HG03521 (cell line): ENCODE measurements around the gene MTG1.

Source experiments
- ATAC-seq: cut with Tn5 transposase; IDR thresholded peaks from one replicate; pipeline ENCODE4 v1.9.1; 2021; ENCODE audit warnings: mild to moderate bottlenecking, moderate library complexity; ENCODE audit not compliant: unreplicated experiment

Gene MTG1

GRCh38 chr10:133394064-133394663 lies at the start of gene MTG1:
TSS of gene MTG1 (plus strand) at chr10:133394157. CDS start at chr10:133394221, 64 bp downstream.
- peak; percentile 79 for ATAC-seq

GRCh38 chr10:133344236-133344635 lies 49.7 kb upstream of the MTG1 start:
- ATAC-seq: no peak

GRCh38 chr10:133346413-133346812 lies 47.5 kb upstream of the MTG1 start:
- ATAC-seq: no peak

GRCh38 chr10:133347710-133348517 lies 46.0 kb upstream of the MTG1 start:
- no peak for ATAC-seq

GRCh38 chr10:133349160-133349568 lies 44.8 kb upstream of the MTG1 start:
- no peak for ATAC-seq

GRCh38 chr10:133349577-133350011 lies 44.4 kb upstream of the MTG1 start:
- ATAC-seq: no peak

- ATAC-seq: no peak
Measured at GRCh38 chr10:133350283-133350949, 43.5 kb upstream of the MTG1 start.

- no peak for ATAC-seq
Measured at GRCh38 chr10:133350950-133351329, 43.0 kb upstream of the MTG1 start.

GRCh38 chr10:133351408-133352318 lies 42.3 kb upstream of the MTG1 start:
- ATAC-seq: no peak

- ATAC-seq: no peak
Measured at GRCh38 chr10:133353202-133353959, 40.6 kb upstream of the MTG1 start.

- no peak for ATAC-seq
Measured at GRCh38 chr10:133353988-133354605, 39.9 kb upstream of the MTG1 start.

- no peak for ATAC-seq
Measured at GRCh38 chr10:133354672-133355240, 39.2 kb upstream of the MTG1 start.

GRCh38 chr10:133355266-133355665 lies 38.7 kb upstream of the MTG1 start:
- ATAC-seq: no peak

GRCh38 chr10:133355991-133356390 lies 38.0 kb upstream of the MTG1 start:
- no peak for ATAC-seq

GRCh38 chr10:133356549-133357284 lies 37.2 kb upstream of the MTG1 start:
- no peak for ATAC-seq

- peak; percentile 66 for ATAC-seq
Measured at GRCh38 chr10:133357285-133358161, 36.4 kb upstream of the MTG1 start, which contains the start of gene FUOM. TSS of gene FUOM (minus strand) at chr10:133358019. CDS start at chr10:133358007, 12 bp downstream.

- no peak for ATAC-seq
Measured at GRCh38 chr10:133358162-133358924, 35.6 kb upstream of the MTG1 start.
